Measurements from ENCODE around the gene PDZD7. TPM values are rescaled to one million over a fixed set of nuclear protein-coding genes. Genes with fewer than 3 reads are reported as not detected.
A peak's percentile ranks its signal among the peaks of the same experiment; 100 is the strongest.

Gene PDZD7
- total and polyA plus RNA-seq, 2 of the 8 experiments (the other 6 are each of a cell fraction or from before 2014, with no cell fraction given): 0.88 to 1.6 TPM

- TF ChIP-seq MAX (IDR thresholded peaks at IDR 0.05) (peak; percentile 94), CBX5 (IDR thresholded peaks at IDR 0.05; ENCODE audit: low read depth, low read length) (no peak), POU5F1 (IDR thresholded peaks at IDR 0.05; ENCODE audit: low read depth, low read length) (no peak), CTBP2 (IDR thresholded peaks at IDR 0.05; ENCODE audit: borderline replicate concordance, insufficient read depth, insufficient read length, low read length) (no peak)
- TF ChIP-seq, protein P1, sequence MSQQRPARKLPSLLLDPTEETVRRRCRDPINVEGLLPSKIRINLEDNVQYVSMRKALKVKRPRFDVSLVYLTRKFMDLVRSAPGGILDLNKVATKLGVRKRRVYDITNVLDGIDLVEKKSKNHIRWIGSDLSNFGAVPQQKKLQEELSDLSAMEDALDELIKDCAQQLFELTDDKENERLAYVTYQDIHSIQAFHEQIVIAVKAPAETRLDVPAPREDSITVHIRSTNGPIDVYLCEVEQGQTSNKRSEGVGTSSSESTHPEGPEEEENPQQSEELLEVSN (IDR thresholded peaks at IDR 0.05): peak; percentile 59; the same call in 1 of the 2 replicates
- TF ChIP-seq, protein P2, sequence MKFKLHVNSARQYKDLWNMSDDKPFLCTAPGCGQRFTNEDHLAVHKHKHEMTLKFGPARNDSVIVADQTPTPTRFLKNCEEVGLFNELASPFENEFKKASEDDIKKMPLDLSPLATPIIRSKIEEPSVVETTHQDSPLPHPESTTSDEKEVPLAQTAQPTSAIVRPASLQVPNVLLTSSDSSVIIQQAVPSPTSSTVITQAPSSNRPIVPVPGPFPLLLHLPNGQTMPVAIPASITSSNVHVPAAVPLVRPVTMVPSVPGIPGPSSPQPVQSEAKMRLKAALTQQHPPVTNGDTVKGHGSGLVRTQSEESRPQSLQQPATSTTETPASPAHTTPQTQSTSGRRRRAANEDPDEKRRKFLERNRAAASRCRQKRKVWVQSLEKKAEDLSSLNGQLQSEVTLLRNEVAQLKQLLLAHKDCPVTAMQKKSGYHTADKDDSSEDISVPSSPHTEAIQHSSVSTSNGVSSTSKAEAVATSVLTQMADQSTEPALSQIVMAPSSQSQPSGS (IDR thresholded peaks at IDR 0.05; ENCODE audit: low read length): no peak
Measured at GRCh38 chr10:101018600-101019439, 12.1 kb downstream of the PDZD7 start (continued).

All from H1 (cell line).